Left ventricle myocardium inferior (tissue), 1 donor: ENCODE measurements around the gene LRRC31. TPM values are rescaled to one million over a fixed set of nuclear protein-coding genes. Genes with fewer than 3 reads are reported as not detected.
A peak's percentile ranks its signal among the peaks of the same experiment; 100 is the strongest.

Source experiments
- DNase-seq: peaks from one replicate; pipeline ENCODE4 v3.0.0-alpha.2; 2020
- H3K27ac ChIP-seq: fragments of 200-600 bp; replicated peaks from 2 replicates; pipeline ENCODE4 v1.8.0; 2021
- H3K27me3 ChIP-seq: fragments of 200-600 bp; 2 replicates; pipeline ENCODE4 v1.8.0; 2021; ENCODE audit warnings: low read depth
- H3K36me3 ChIP-seq: fragments of 200-600 bp; 2 replicates; pipeline ENCODE4 v1.8.0; 2021
- H3K4me1 ChIP-seq: fragments of 200-600 bp; 2 replicates; pipeline ENCODE4 v1.8.0; 2021
- H3K4me3 ChIP-seq: fragments of 200-600 bp; 2 replicates; pipeline ENCODE4 v1.8.0; 2021; ENCODE audit warnings: mild to moderate bottlenecking, moderate library complexity
- H3K9me3 ChIP-seq: fragments of 200-600 bp; replicated peaks from 2 replicates; pipeline ENCODE4 v1.8.0; 2021
- CTCF ChIP-seq: fragments of 200-600 bp; IDR thresholded peaks from 2 replicates; pipeline ENCODE4 v1.8.0; 2021; ENCODE audit warnings: antibody characterized with exemption, mild to moderate bottlenecking, borderline replicate concordance
- intact Hi-C: fragments of 100-400 bp; cut with micrococcal nuclease; formaldehyde crosslinking; loops from one replicate; pipeline ENCODE4 v1.11.0; 2022
- total RNA-seq: library from RNA; stranded (reverse); fragmentation: NEBNext Ultra II Directional; extraction: Animal tissue kit (Norgen Biotek cat#: 25700); gene quantifications from one replicate; pipeline ENCODE4 v1.2.1, GENCODE V29; 2021
- donor health status: DM: no; HTN: yes; CAD: no; lungs with severe emphysema.

LRRC31 gene
- total RNA-seq, 1 donor from 2014 or later = not detected

GRCh38 chr3:169811631-169812331, 58.0 kb downstream of the LRRC31 start:
- H3K4me3 ChIP-seq = peak overlapping the region; percentile 79
- H3K36me3 ChIP-seq = no peaks in the 10 kb centered on the region
- H3K27ac ChIP-seq = peak overlapping the region; percentile 82
- intact Hi-C loops = no loop called here
- no peaks in the 10 kb centered on the region for H3K27me3 ChIP-seq
- H3K4me1 ChIP-seq = peaks cover 35% of the 10 kb centered on the region
- no peak for TF ChIP-seq CTCF
- peaks cover 14% of the 10 kb centered on the region for H3K9me3 ChIP-seq
- DNase-seq = no peak

DNA sequence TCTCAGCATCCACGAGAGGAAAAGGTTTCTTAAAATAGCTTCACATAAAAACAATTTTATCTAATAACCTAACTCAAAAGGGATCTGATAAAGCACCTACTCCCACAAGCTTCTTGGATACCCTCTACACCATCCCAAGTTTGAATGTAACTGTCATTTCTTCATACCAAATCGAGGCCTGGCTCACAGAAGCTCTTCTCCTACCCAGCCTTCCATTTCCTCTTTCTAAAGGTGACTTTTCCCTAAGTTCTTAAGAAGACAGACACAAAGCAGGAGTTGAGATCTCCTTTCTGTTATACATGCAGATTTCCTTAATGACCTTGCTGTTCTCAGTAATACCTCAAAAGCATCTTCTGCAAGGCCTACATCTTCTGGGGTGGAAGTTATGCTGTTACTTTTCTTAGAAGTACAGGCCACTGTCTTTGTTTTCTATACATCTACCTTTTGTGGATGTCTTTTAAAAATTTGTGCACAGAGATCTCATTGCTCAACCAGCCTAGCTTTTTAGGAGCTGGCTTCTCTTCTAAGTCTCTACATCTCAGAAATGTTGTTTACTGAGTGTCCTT, 60.4 kb downstream of the LRRC31 start:
- intact Hi-C loops = no loop called here
- no peak overlapping the region for H3K4me3 ChIP-seq
- peaks cover 35% of the 10 kb centered on the region for H3K4me1 ChIP-seq
- no peak overlapping the region for H3K27ac ChIP-seq
- H3K9me3 ChIP-seq = no peaks in the 10 kb centered on the region
- TF ChIP-seq CTCF = no peak
- DNase-seq = no peak
- H3K27me3 ChIP-seq = no peaks in the 10 kb centered on the region
- no peaks in the 10 kb centered on the region for H3K36me3 ChIP-seq

DNA sequence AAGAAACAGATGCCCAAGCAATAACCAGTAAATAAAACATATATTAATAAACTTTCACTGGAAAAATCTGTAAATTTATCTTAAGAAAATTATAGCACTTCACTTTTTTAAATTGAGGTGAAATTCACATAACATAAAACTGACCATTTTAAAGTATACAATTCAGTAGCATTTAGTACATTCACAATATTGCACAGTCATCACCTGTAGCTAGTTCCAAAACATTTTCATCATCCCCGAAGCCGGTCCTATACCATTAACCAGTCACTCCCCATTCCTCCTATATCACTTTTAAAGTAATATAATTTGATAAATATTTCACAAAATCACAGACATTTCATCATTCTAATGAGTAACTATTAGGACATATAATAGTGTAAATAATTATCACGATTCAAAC, 65.1 kb downstream of the LRRC31 start:
- no peaks in the 10 kb centered on the region for H3K36me3 ChIP-seq
- H3K27ac ChIP-seq = no peak overlapping the region
- DNase-seq = no peak
- no peak for TF ChIP-seq CTCF
- no peak overlapping the region for H3K4me3 ChIP-seq
- no peaks in the 10 kb centered on the region for H3K4me1 ChIP-seq
- intact Hi-C loops = no loop called here
- no peaks in the 10 kb centered on the region for H3K9me3 ChIP-seq
- no peaks in the 10 kb centered on the region for H3K27me3 ChIP-seq

GRCh38 chr3:169792359-169792758, 77.4 kb downstream of the LRRC31 start:
- no peak overlapping the region for H3K4me3 ChIP-seq

GRCh38 chr3:169790687-169791429, 78.9 kb downstream of the LRRC31 start:
- no peak for DNase-seq
- Histone ChIP-seq H3K4me1 (no peaks in the 10 kb centered on the region), H3K27me3 (no peaks in the 10 kb centered on the region), H3K9me3 (no peaks in the 10 kb centered on the region), H3K4me3 (no peak overlapping the region), H3K36me3 (peaks cover 49% of the 10 kb centered on the region), H3K27ac (no peak overlapping the region)
- no peak for TF ChIP-seq CTCF
- intact Hi-C loops = no loop called here

More at GRCh38 chr3:169792359-169792758, 77.4 kb downstream of the LRRC31 start:
- no peaks in the 10 kb centered on the region for H3K27me3 ChIP-seq
- H3K27ac ChIP-seq = no peak overlapping the region
- H3K36me3 ChIP-seq = peaks cover 42% of the 10 kb centered on the region
- intact Hi-C loops = no loop called here
- H3K9me3 ChIP-seq = no peaks in the 10 kb centered on the region
- no peak for DNase-seq
- H3K4me1 ChIP-seq = no peaks in the 10 kb centered on the region
- TF ChIP-seq CTCF = no peak
